ENCODE data around the gene MPHOSPH9. TPM values are rescaled to one million over a fixed set of nuclear protein-coding genes. Genes with fewer than 3 reads are reported as not detected.

MPHOSPH9 gene
- total and polyA plus RNA-seq, 2 donors (not counting 1 experiment from before 2014, with no cell fraction given) = 11.8 to 45.1 TPM

GRCh38 chr12:123163227-123163626 is 69.7 kb downstream of the MPHOSPH9 start:
- no peaks in the 10 kb centered on the region for H3K9me3 Mint-ChIP-seq (ENCODE audit: insufficient read depth)
- no CpG with 5 or more reads among the region's 3 CpGs for WGBS (ENCODE audit: insufficient coverage)
- no peak overlapping the region for H3K4me3 ChIP-seq (ENCODE audit: control extremely low read depth in 1 of 5, extremely low read depth in 1 of 5, insufficient read depth in 1 of 5, low read depth in 2 of 5, low read length in 4 of 5)
- H3K27ac ChIP-seq (ENCODE audit: low read length in 2 of 2) = no peak overlapping the region
- DNase-seq = no peak
- H3K79me2 ChIP-seq (ENCODE audit: control insufficient read depth, insufficient read depth, low read length) = no peaks in the 10 kb centered on the region
- CTCF ChIA-PET = interaction anchor here (1.8 kb wide), 1 partner anchor 120 kb away, joined by 4 read pairs; no protein-coding TSS in a partner anchor
- intact Hi-C loops (cut with micrococcal nuclease) = no loop called here
- H3K27me3 Mint-ChIP-seq = no peaks in the 10 kb centered on the region
- no peak for TF ChIP-seq EZH2 (IDR thresholded peaks at IDR 0.05; ENCODE audit: borderline replicate concordance, insufficient read depth, low read depth, low read length, poor library complexity, severe bottlenecking)
- no peak for TF ChIP-seq CTCF (IDR thresholded peaks at IDR 0.05)
- H4K20me1 ChIP-seq (ENCODE audit: control insufficient read depth, insufficient read depth, low read length, poor library complexity, severe bottlenecking) = no peaks in the 10 kb centered on the region
- H3K4me1 Mint-ChIP-seq = peaks cover 2% of the 10 kb centered on the region
- no peak overlapping the region for H2AFZ ChIP-seq (ENCODE audit: insufficient read depth, low read depth, low read length, poor library complexity, severe bottlenecking)
- POLR2A ChIA-PET = interaction anchor here (0.6 kb wide), 1 partner anchor 1795 kb away, joined by 3 read pairs; no protein-coding TSS in a partner anchor
- H3K4me1 ChIP-seq (ENCODE audit: control insufficient read depth in 2 of 2, insufficient read depth in 2 of 2, low read length in 2 of 2) = no peaks in the 10 kb centered on the region
- no peak overlapping the region for H3K9ac ChIP-seq (ENCODE audit: low read length)
- H3K4me3 Mint-ChIP-seq = no peak overlapping the region
- ATAC-seq (ENCODE audit: low read depth) = no peak
- peaks cover 4 to 33% of the 10 kb centered on the region in 2 experiments for H3K36me3 ChIP-seq (replicated peaks in 1 of 2; ENCODE audit: control extremely low read depth in 1 of 2, control insufficient read depth in 1 of 2, extremely low read depth in 1 of 2, insufficient read depth in 2 of 2, low read length in 1 of 2)
- no peaks in the 10 kb centered on the region for H3K27me3 ChIP-seq (replicated peaks in 1 of 4; ENCODE audit: control extremely low read depth in 1 of 4, control insufficient read depth in 3 of 4, insufficient read depth in 4 of 4, low read length in 3 of 4)
- H3K27ac Mint-ChIP-seq = no peak overlapping the region
- no peak overlapping the region for H3K4me2 ChIP-seq (replicated peaks; ENCODE audit: low read depth, low read length, poor library complexity, severe bottlenecking)
- no peaks in the 10 kb centered on the region for H3K9me3 ChIP-seq (ENCODE audit: control extremely low read depth in 1 of 3, control insufficient read depth in 2 of 3, insufficient read depth in 1 of 3, low read length in 2 of 3)

- ATAC-seq (ENCODE audit: low read depth) (no peak), DNase-seq (no peak)
- intact Hi-C loops (cut with micrococcal nuclease) = no loop called here
- no peak overlapping the region for H3K27ac ChIP-seq (ENCODE audit: low read length in 2 of 2)
- no peak overlapping the region for H3K9ac ChIP-seq (ENCODE audit: low read length)
- no peak overlapping the region for H3K4me2 ChIP-seq (replicated peaks; ENCODE audit: low read depth, low read length, poor library complexity, severe bottlenecking)
- Mint-ChIP-seq H3K27me3 (no peaks in the 10 kb centered on the region), H3K4me1 (peaks cover 2% of the 10 kb centered on the region), H3K27ac (no peak overlapping the region), H3K4me3 (no peak overlapping the region), H3K9me3 (ENCODE audit: insufficient read depth) (no peaks in the 10 kb centered on the region)
- no peaks in the 10 kb centered on the region for H3K27me3 ChIP-seq (replicated peaks in 1 of 4; ENCODE audit: control extremely low read depth in 1 of 4, control insufficient read depth in 3 of 4, insufficient read depth in 4 of 4, low read length in 3 of 4)
- H3K4me1 ChIP-seq (ENCODE audit: control insufficient read depth in 2 of 2, insufficient read depth in 2 of 2, low read length in 2 of 2) = no peaks in the 10 kb centered on the region
- WGBS (ENCODE audit: insufficient coverage) = no CpG with 5 or more reads among the region's 11 CpGs
- H3K79me2 ChIP-seq (ENCODE audit: control insufficient read depth, insufficient read depth, low read length) = no peaks in the 10 kb centered on the region
- ChIA-PET POLR2A (no interaction called here), CTCF (interaction anchor here (0.9 to 1.6 kb wide), 2 partner anchors 77 to 118 kb away, joined by 3 to 6 read pairs; no protein-coding TSS in a partner anchor)
- H2AFZ ChIP-seq (ENCODE audit: insufficient read depth, low read depth, low read length, poor library complexity, severe bottlenecking) = no peak overlapping the region
- H3K36me3 ChIP-seq (replicated peaks in 1 of 2; ENCODE audit: control extremely low read depth in 1 of 2, control insufficient read depth in 1 of 2, extremely low read depth in 1 of 2, insufficient read depth in 2 of 2, low read length in 1 of 2) = peaks cover 4 to 33% of the 10 kb centered on the region in 2 experiments
- H3K4me3 ChIP-seq (ENCODE audit: control extremely low read depth in 1 of 5, extremely low read depth in 1 of 5, insufficient read depth in 1 of 5, low read depth in 2 of 5, low read length in 4 of 5) = no peak overlapping the region
- TF ChIP-seq CTCF (IDR thresholded peaks at IDR 0.05) = no peak
- TF ChIP-seq EZH2 (IDR thresholded peaks at IDR 0.05; ENCODE audit: borderline replicate concordance, insufficient read depth, low read depth, low read length, poor library complexity, severe bottlenecking) = no peak
- no peaks in the 10 kb centered on the region for H4K20me1 ChIP-seq (ENCODE audit: control insufficient read depth, insufficient read depth, low read length, poor library complexity, severe bottlenecking)
- H3K9me3 ChIP-seq (ENCODE audit: control extremely low read depth in 1 of 3, control insufficient read depth in 2 of 3, insufficient read depth in 1 of 3, low read length in 2 of 3) = no peaks in the 10 kb centered on the region
Observed at GRCh38 chr12:123160801-123161487, 72.0 kb downstream of the MPHOSPH9 start.
